HepG2 (cell line): ENCODE results near the gene PPP1R15A. TPM values are rescaled to one million over a fixed set of nuclear protein-coding genes. Genes with fewer than 3 reads are reported as not detected.

ENCODE experiments used
- CCAR2 ChIP-seq: fragments of 200-400 bp; formaldehyde crosslinking; optimal IDR thresholded peaks from 2 replicates; pipeline ENCODE3; 2018; ENCODE audit warnings: low read depth, mild to moderate bottlenecking, low read length, moderate library complexity
- CEBPG ChIP-seq: IDR thresholded peaks from 2 replicates; pipeline ENCODE4 v1.6.1; 2016
- GMEB2 ChIP-seq: IDR thresholded peaks from 2 replicates; pipeline ENCODE4 v1.6.1; 2016; ENCODE audit warnings: missing biosample characterization, missing genetic modification reagents, low read depth
- NCOR1 ChIP-seq: fragments of 200-600 bp; sonication (generic); IDR thresholded peaks from 2 replicates; pipeline ENCODE4 v1.7.0; 2017; ENCODE audit warnings: antibody characterized with exemption, low read length, borderline replicate concordance
- NKX3-1 ChIP-seq: sonication (generic); formaldehyde crosslinking; IDR thresholded peaks from 2 replicates; pipeline ENCODE4 v1.5.0; 2020; ENCODE audit warnings: missing genetic modification reagents
- NR0B2 ChIP-seq: sonication (generic); formaldehyde crosslinking; IDR thresholded peaks from 2 replicates; pipeline ENCODE4 v1.4.0; 2020; ENCODE audit warnings: mild to moderate bottlenecking, missing genetic modification reagents
- PTBP1 ChIP-seq: fragments of 200-400 bp; formaldehyde crosslinking; IDR thresholded peaks from 2 replicates; pipeline ENCODE4 v1.6.1; 2018; ENCODE audit warnings: low read length, low read depth; ENCODE audit not compliant: poor library complexity, severe bottlenecking
- RXRA ChIP-seq: sonication (generic); formaldehyde crosslinking; IDR thresholded peaks from 2 replicates; pipeline ENCODE4 v1.5.1; 2020; ENCODE audit warnings: missing genetic modification reagents
- SMAD3 ChIP-seq: sonication (generic); formaldehyde crosslinking; IDR thresholded peaks from 2 replicates; pipeline ENCODE4 v1.4.0; 2020; ENCODE audit warnings: missing genetic modification reagents
- THAP11 ChIP-seq: IDR thresholded peaks from 2 replicates; pipeline ENCODE4 v1.6.1; 2016; ENCODE audit warnings: missing biosample characterization, missing genetic modification reagents
- ZEB1 ChIP-seq: IDR thresholded peaks from 2 replicates; pipeline ENCODE4 v1.6.1; 2012; ENCODE audit warnings: mild to moderate bottlenecking, low read depth, inconsistent platforms; ENCODE audit not compliant: insufficient replicate concordance
- ZGPAT ChIP-seq: IDR thresholded peaks from 2 replicates; pipeline ENCODE4 v1.6.1; 2016; ENCODE audit warnings: mild to moderate bottlenecking
- ZNF143 ChIP-seq: sonication (generic); formaldehyde crosslinking; IDR thresholded peaks from 2 replicates; pipeline ENCODE4 v1.4.0; 2020; ENCODE audit warnings: missing genetic modification reagents
- ZNF274 ChIP-seq: sonication (generic); formaldehyde crosslinking; IDR thresholded peaks from 2 replicates; pipeline ENCODE4 v1.5.1; 2020; ENCODE audit warnings: mild to moderate bottlenecking, missing genetic modification reagents
- ZNF33A ChIP-seq: sonication (generic); formaldehyde crosslinking; IDR thresholded peaks from 2 replicates; pipeline ENCODE4 v1.5.1; 2020; ENCODE audit warnings: missing genetic modification reagents, mild to moderate bottlenecking, moderate library complexity, borderline replicate concordance
- ZNF574 ChIP-seq: sonication (generic); formaldehyde crosslinking; IDR thresholded peaks from 2 replicates; pipeline ENCODE4 v1.4.0; 2020; ENCODE audit warnings: missing genetic modification reagents
- ZNF687 ChIP-seq: sonication (generic); formaldehyde crosslinking; IDR thresholded peaks from 2 replicates; pipeline ENCODE4 v1.5.1; 2020; ENCODE audit warnings: mild to moderate bottlenecking, missing genetic modification reagents, moderate library complexity
- ZNF879 ChIP-seq: sonication (generic); formaldehyde crosslinking; IDR thresholded peaks from 2 replicates; pipeline ENCODE4 v1.8.1; 2023; ENCODE audit warnings: missing genetic modification reagents
- ZNF883 ChIP-seq: sonication (generic); formaldehyde crosslinking; IDR thresholded peaks from 2 replicates; pipeline ENCODE4 v1.5.1; 2020; ENCODE audit warnings: mild to moderate bottlenecking, missing genetic modification reagents; ENCODE audit errors: not compliant biosample characterization
- polyA plus RNA-seq, 8 experiments: library from polyadenylated mRNA; depleted of rRNA in 3 of 8; stranded (reverse) in 7 of 8; unstranded in 1 of 8; fragments of >200 nt; fragmentation: Illumina TruSeq in 4 of 8; extraction: Trizol in 4 of 8; gene quantifications; 2 replicates each; pipeline versions ENCODE4 v1.2.1 to v1.2.3, GENCODE V29; 2011 to 2016; ENCODE audit warnings: low read depth in 4 of 8, missing spikeins in 1 of 8, mixed read lengths in 1 of 8; ENCODE audit not compliant: insufficient read depth in 1 of 8
- total RNA-seq, 5 experiments: library from RNA; depleted of rRNA; stranded (reverse); fragments of >200 nt; fragmentation: Illumina TruSeq; extraction: Trizol; gene quantifications; 2 replicates each; pipeline ENCODE4 v1.2.3, GENCODE V29; 2016; ENCODE audit warnings: low read depth in 1 of 5

PPP1R15A gene
- total and polyA plus RNA-seq, 2 of the 13 experiments (the other 11 are each of a cell fraction or from before 2014, with no cell fraction given), result 15.6 to 18.5 TPM

GRCh38 chr19:48900477-48901406, 28.5 kb downstream of the PPP1R15A start (continued):
- TF ChIP-seq CEBPG (CRISPR knock-in tag) (no peak), ZNF687 (peak; percentile 10; the same call in 1 of the 2 replicates), RXRA (CRISPR knock-in tag) (peak; percentile 4; the same call in 1 of the 2 replicates), CCAR2 (no peak), THAP11 (peak; percentile 97), ZNF33A (CRISPR knock-in tag) (no peak), GMEB2 (CRISPR knock-in tag) (no peak), ZNF879 (no peak), PTBP1 (no peak), ZGPAT (CRISPR knock-in tag) (0 out of 2 replicates have a peak, but pooled peaks have one; percentile 10), ZNF883 (CRISPR knock-in tag) (peak; percentile 13), ZNF574 (CRISPR knock-in tag) (peak; percentile 46), ZNF274 (no peak), ZNF143 (peak; percentile 90), NKX3-1 (CRISPR knock-in tag) (no peak), ZEB1 (peak; percentile 10), SMAD3 (CRISPR knock-in tag) (no peak), NR0B2 (CRISPR knock-in tag) (no peak), NCOR1 (no peak)
